Measurements from ENCODE around the gene ZCCHC9.
"Not testable (repeated sequence)": the region's sequence is repeated elsewhere in the genome, so short reads cannot be mapped to it uniquely, and the experiment has no call there.

DNA sequence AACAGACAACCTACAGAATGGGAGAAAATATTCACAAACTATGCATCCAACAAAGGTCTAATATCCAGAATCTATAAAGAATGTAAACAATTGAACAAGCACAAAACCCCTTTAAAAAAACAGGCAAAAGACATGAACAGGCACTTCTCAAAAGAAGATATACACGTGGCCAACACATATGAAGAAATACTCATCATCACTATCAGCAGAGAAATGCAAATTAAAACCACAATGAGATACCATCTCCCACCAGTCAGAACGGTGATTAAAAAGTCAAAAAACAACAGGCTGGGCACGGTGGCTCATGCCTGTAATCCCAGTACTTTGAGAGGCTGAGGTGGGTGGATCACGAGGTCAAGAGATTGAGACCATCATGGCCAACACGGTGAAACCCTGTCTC, 7.4 kb upstream of the ZCCHC9 start:
- not testable (repeated sequence) for TF ChIP-seq POLR2A (IDR thresholded peaks at IDR 0.05)
- TF ChIP-seq, protein P1, sequence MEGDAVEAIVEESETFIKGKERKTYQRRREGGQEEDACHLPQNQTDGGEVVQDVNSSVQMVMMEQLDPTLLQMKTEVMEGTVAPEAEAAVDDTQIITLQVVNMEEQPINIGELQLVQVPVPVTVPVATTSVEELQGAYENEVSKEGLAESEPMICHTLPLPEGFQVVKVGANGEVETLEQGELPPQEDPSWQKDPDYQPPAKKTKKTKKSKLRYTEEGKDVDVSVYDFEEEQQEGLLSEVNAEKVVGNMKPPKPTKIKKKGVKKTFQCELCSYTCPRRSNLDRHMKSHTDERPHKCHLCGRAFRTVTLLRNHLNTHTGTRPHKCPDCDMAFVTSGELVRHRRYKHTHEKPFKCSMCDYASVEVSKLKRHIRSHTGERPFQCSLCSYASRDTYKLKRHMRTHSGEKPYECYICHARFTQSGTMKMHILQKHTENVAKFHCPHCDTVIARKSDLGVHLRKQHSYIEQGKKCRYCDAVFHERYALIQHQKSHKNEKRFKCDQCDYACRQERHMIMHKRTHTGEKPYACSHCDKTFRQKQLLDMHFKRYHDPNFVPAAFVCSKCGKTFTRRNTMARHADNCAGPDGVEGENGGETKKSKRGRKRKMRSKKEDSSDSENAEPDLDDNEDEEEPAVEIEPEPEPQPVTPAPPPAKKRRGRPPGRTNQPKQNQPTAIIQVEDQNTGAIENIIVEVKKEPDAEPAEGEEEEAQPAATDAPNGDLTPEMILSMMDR (IDR thresholded peaks at IDR 0.05), result not testable (repeated sequence)

All from uterus (tissue), 2 donors.